Measurements from ENCODE around the gene UBA52.
"Not testable (repeated sequence)": the region's sequence is repeated elsewhere in the genome, so short reads cannot be mapped to it uniquely, and the experiment has no call there.

Gene UBA52

DNA sequence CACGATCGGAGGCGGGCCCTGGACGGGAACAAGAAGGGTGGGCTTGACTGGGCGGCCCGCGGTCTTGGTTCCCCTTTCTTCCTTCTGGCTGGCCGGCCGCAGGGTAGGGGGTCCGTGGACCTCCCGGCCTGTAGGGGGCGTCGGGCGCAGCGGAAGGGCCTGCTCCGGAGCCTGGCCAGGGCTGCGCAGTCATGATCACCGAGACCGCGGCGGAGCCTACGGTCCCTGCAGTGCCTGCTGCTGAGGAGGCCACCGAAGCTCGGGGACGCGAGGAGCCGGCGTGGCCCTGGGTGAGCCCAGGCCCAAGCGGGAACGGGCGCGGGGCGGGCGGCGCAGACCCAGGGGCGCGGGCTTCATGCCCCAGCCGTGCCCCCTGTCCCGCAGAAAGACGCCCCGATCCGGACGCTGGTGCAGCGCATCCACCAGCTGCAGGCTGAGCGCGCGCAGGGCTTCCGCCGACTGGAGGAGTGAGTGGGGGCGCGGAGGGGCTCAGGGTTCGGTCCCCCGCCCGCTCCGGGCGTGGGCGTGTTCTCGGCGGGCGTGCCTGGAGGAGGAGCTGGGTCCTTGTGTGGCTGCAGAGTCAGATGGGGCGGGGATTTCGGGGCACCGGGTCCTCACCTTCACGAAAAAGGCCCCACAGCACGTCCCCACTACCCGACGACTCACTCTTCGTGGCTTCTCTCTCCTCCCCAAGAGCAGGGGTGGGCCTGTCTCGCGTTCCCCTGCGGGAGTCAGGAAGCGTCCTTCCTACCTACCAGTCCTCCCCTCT, 17.1 kb downstream of the UBA52 start, which contains the start of gene REX1BD:
TSS of gene REX1BD (plus strand) at position 188 of the 769 bp plus-strand sequence. CDS start at position 192, 4 bp downstream.
- TF ChIP-seq, protein P1, sequence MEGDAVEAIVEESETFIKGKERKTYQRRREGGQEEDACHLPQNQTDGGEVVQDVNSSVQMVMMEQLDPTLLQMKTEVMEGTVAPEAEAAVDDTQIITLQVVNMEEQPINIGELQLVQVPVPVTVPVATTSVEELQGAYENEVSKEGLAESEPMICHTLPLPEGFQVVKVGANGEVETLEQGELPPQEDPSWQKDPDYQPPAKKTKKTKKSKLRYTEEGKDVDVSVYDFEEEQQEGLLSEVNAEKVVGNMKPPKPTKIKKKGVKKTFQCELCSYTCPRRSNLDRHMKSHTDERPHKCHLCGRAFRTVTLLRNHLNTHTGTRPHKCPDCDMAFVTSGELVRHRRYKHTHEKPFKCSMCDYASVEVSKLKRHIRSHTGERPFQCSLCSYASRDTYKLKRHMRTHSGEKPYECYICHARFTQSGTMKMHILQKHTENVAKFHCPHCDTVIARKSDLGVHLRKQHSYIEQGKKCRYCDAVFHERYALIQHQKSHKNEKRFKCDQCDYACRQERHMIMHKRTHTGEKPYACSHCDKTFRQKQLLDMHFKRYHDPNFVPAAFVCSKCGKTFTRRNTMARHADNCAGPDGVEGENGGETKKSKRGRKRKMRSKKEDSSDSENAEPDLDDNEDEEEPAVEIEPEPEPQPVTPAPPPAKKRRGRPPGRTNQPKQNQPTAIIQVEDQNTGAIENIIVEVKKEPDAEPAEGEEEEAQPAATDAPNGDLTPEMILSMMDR (conservative IDR thresholded peaks at IDR 0.05; ENCODE audit: low read length) = peak; percentile 63
- H3K4me3 ChIP-seq (ENCODE audit: low read length) = peak within 1 kb of the TSS; percentile 76

GRCh38 chr19:18589380-18590272, 18.0 kb downstream of the UBA52 start:
- peak; percentile 52 for DNase-seq (ENCODE audit: low read depth)
- TF ChIP-seq, protein P1 (conservative IDR thresholded peaks at IDR 0.05; ENCODE audit: low read length) = 0 out of 2 replicates have a peak, but pooled peaks have one; percentile 1
- peak overlapping the region; percentile 76 for H3K4me3 ChIP-seq (ENCODE audit: low read length)

More for the DNA sequence above, 17.1 kb downstream of the UBA52 start, which contains the start of gene REX1BD:
- DNase-seq (ENCODE audit: low read depth) = peak; percentile 76

GRCh38 chr19:18590273-18591272, 18.9 kb downstream of the UBA52 start:
- no peak overlapping the region; the same call in 1 of the 2 replicates for H3K4me3 ChIP-seq (ENCODE audit: low read length)
- DNase-seq (ENCODE audit: low read depth) = peak; percentile 18
- TF ChIP-seq, protein P1 (conservative IDR thresholded peaks at IDR 0.05; ENCODE audit: low read length) = peak; percentile 19; the same call in 1 of the 2 replicates

DNA sequence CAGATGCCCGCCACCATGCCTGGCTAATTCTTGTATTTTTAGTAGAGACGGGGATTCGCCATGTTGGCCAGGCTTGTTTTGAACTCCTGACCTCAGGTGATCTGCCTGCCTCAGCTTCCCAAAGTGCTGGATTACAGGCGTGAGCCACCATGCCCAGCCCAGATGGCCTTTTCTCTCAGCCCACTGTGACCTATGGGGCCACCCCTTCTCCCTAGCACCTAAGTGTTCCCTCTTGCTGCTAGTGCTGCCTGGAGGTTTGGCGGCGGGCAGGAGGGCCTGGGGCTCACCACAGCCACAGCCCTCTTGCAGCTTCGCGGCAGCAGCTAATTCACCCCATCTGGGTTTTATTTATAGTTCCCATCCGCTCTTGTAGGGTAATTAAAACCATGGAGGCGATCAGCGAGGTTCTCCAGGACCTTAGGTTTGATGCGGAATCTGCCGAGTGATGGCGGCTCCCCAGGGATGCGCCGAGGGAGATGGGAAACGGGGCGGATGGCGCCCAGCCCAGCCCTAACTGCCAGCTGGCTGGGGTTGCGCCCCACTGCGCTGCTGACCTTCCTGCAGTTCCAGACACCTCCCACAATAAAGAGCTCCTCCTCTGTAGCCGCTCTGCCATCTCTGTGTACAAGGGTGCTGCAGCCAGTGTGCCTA, 20.2 kb downstream of the UBA52 start:
- peak; percentile 86 for DNase-seq (ENCODE audit: low read depth)
- TF ChIP-seq, protein P1 (conservative IDR thresholded peaks at IDR 0.05; ENCODE audit: low read length) = no peak
- H3K4me3 ChIP-seq (ENCODE audit: low read length) = no peak overlapping the region

- H3K4me3 ChIP-seq (ENCODE audit: low read length); DNase-seq (ENCODE audit: low read depth): not testable (repeated sequence)
Measured at GRCh38 chr19:18592732-18593131, 21.1 kb downstream of the UBA52 start.

DNA sequence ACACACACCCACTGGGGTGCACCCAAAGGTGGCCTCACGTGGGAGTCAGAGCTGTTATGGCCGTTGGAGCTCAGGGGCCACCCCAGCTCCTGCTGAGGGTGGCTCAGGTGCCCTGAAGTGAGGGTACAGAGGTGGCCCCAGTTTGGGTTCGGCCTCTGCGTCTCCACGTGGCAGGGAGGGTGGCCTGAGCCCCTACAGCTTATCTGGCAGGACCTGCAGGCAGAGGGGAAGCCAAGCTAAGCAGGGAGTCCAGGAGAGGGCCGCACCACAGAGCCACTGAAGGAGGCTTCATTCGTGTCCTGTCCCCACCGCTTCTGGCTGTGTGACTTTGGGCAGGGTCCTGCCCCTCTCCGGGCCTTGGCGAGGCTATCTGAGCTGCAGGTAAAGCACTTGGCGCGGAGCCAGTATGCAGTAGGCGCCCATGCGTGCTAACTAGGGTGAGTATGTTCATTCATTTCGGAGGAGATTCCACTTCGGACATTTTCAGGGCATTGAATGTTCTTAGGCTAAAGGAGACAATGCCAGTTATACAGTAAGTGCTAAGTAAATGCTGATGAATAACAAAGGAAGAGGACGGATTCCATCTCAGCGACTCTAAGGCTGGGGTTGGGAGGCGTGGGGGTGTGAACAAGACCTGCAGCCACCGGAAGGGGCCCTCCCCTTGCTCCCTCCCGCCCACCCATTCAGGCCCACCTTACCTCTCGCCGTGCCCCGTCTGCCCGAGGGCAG, 21.9 kb downstream of the UBA52 start:
- TF ChIP-seq, protein P1 (conservative IDR thresholded peaks at IDR 0.05; ENCODE audit: low read length) = no peak
- no peak for DNase-seq (ENCODE audit: low read depth)
- peak overlapping the region; percentile 37; the same call in 1 of the 2 replicates for H3K4me3 ChIP-seq (ENCODE audit: low read length)

Data from AG10803 (cell line).